ENCODE measurements around the gene GATAD2A.
"Not testable (repeated sequence)": the region's sequence is repeated elsewhere in the genome, so short reads cannot be mapped to it uniquely, and the experiment has no call there.

Gene GATAD2A

DNA sequence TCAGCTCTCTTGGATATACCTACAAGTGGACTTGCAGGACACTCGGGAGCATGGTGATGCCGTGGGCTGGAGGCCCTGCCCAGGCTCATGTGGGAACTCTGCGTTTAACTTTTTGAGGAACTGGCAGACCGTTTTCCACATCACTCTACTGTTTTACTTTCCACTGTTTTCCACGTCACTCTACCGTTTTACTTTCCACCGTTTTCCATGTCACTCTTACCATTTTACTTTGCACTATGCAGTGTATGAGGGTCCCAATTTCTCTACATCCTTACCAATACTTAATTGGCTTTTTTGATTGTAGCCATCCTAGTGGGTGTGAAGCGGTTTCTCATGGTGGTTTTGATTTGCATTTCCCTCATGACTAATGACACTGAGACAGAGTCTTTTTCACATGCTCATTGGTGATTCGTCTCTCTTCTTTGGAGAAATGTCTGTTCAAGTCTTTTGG is 40.5 kb downstream of the GATAD2A start:
- peak; percentile 54 for DNase-seq (ENCODE audit: low spot score)

DNA sequence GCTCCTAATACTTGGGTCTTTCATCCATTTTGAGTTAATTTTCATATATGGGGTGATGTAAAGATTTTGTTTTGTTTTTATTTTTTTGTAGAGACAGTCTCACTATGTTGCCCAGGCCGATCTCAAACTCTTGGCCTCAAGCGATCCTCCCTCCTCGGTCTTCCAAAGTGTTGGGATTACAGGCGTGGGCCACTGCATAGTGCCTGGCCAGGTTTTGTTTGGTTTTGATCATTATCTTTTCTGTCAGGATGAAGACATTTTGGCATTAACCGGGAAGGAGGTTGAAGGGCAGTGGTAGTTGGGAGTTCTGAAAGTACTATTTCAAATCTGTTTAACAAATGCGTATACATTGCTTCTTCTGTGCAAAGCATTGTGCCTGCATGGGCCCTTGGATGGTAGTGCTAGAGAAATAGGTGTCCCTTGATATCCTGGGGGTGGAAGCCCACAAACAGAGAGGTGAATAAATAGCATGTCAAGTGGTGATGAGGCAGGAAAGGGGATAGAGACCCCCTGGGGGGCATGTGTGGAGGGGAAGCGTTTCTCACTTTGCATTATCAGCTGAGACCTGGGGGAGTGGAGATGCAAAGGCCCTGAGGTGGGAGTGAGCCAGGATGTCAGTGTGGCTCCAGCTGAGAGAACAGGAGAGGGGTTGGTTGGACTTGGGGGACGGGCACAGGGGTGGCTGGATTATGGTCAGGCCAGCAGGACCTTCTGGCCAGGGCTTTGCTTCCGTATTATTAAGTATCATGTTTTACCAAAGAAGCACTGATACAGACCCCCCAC is 41.4 kb downstream of the GATAD2A start:
- DNase-seq (ENCODE audit: low spot score): no peak

DNA sequence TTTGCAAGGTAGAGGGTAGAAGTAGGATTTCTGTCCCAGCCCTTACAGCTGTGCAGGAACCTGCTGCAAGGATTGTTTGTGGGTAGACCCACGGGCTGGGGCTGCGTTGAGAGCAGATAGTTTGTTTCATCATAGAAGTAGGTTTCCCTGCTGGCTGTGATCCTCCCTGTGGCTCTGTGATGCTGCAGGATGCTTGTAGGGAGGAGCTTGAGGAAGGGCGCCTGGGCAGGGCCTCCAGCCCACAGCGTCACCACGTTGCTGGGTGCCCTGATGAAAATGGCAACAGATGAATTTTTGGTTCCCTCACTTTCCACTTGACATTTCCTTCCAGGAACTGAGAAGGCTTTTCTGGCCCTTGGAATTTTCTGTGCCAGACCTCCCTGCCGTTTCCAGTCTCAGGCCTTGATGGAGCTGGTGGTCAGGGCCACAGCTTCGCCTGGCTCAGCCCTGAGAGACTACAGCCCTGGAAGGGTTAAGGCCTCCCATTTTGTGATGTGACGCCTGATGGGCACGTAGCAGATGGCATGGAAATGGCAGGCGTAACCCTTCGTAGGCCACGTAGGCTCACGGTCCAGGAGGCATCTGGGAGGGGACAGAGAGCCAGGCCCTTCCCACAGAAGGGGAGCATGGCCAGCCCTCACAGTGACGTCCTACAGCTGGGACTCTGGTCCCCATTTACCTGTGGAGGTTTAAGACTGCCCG is 42.2 kb downstream of the GATAD2A start:
- DNase-seq (ENCODE audit: low spot score): peak; percentile 38

DNA sequence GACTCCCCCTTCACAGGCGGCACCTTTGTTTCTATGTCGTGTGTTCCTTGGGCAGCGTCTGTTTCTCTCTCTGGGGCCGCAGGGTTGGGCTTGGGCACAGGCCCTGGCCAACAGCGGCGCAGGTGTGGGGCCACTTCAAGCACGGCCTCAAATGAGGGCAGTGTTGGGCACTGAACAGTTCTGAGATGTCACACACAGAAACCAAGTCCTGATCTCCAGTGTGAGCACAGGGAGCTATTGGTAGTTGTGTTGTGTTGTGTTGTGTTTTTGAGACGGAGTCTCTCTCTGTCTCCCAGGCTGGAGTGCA is 42.7 kb downstream of the GATAD2A start:
- DNase-seq (ENCODE audit: low spot score): no peak

DNA sequence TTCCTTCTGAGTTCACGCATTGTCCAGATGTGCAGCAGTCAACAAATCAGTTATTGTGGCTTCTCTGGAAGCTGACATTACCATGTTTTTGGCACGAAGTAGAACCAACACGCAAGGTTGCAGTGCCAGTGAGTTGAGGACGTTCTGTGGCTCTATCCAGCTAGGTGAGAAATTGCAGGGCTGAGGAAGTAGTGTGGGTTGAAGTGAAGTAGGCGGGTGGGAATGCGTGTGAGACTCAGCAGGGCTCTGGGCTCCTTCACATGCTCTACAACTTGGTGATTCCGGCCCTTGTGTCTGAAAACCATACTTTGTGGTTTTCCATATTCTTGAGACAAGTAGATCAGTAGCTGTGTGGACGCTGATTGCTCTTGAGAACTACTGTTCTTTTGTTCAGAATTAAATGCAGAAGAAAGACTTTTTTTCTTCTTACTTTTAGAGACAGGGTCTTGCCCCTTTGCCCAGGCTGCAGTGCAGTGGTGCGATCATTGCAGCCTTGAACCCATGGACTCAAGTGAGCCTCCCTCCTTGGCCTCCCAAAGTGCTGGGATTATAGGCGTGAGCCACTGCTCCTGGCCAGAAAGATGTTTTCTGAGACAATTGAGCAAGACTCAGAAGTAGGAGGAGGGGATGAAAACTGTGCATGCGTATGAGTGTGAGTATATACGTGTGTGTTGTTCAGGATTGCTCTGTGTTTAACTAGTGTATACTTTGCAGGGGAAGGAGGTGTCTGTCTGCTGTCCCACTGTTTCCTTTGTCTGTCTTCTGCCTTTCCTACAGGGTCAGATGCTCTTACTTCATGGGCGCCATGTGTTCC is 46.2 kb downstream of the GATAD2A start:
- DNase-seq (ENCODE audit: low spot score): peak; percentile 30

DNA sequence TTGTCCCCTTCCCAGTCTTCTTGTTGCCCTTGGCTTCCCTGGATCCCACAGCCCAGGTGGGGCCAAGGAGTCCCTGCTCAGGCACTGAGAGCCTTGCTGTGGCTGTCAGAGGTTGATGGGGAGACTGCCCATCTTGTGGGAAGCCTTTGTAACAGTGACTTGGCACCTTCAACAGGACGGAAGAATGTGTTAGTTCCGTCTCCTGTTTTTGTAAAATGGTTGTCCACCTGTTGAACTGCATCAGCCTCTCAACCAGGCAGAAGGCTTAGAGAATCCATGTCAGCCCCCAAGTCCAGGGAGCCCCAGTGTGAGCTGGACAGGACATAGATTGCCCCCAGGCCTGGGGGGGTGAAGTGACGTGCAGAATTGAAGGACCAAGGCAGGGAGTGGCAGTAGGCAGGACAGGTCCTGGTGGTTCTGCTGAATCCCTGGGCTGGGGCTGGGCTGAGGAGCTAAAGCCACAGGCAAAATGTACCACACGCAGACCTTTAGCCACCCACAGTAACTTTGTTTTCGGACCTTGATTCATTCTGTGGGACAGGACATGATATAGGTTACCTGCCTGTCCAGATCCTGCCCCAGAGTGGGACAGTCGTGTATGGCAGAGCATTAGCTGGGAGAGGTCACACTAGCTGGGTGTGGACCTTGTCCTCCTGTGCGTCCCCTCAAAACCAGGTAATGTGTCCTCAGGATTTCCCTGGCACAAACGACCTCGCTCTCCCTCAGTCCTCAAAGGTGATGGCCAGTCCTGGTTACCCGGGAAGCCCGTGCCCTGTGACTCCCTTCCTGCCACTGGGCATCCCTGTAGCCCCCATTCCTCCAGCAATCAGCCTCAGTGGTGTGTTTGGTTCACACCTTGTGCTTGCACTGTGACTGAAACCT is 47.0 kb downstream of the GATAD2A start:
- no peak for DNase-seq (ENCODE audit: low spot score)

DNA sequence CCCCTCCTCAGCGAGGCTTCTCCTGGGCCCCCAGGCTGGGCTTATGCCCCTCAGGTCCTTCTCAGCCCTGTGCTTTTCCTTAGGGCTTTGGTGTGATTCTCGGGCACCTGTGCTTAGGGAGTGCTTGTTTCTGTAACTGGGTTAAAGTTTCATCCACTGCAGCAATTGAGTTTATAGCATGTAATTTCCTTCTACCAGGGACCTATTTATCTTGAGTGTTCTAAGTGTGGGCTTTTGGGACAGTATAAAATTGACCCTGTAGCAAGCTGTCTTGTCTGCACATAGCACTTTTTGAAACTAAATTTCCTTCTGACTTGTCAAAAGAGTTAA is 47.6 kb downstream of the GATAD2A start:
- no peak for DNase-seq (ENCODE audit: low spot score)

DNA sequence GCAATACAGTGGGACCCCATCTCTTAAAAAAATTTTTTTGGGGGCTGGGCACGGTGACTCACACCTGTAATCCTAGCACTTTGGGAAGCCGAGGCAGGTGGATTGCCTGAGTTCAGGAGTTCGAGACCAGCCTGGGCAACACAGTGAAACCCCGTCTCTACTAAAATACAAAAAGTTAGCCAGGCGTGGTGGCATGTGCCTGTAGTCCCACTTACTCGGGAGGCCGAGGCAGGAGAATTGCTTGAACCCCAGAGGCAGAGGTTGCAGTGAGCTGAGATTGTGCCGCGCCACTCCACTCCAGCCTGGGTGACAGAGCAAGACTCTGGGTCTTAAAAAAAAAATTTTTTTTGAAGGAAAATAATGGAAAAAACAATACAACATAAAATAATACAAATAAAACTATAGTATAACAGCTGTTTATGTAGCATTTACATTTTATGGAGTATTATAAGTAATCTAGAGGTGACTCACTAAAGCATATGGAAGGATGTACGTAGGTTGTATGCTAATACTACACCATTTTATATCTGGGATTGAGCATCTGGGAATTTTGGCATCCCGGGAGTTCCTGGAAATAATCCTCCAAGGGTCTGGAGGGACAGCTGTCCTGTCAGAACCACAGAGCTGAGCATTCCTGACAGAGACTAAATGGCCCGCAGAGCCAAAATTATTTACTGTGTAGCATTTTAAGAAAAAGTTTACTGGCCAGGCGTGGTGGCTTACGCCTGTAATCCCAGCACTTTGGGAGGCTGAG is 49.9 kb downstream of the GATAD2A start:
- not testable (repeated sequence) for DNase-seq (ENCODE audit: low spot score)

DNA sequence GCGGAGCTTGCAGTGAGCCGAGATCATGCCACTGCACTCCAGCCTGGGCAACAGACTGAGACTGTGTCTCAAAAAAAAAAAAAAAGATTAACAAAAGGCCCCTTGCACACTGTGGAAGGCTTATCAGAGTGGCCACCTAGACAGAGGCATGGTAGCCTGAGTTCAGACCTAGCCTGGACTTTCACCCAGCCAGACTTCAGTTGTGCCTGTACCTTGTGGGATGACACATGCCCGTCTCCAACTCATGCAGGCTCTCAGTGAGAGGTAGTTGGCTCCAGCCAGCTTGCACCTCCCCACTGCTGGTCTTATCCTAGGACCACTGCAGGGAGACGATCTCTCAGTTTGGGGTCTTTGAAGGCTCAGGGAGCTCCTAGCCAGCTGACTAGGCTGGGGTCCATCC is 52.2 kb downstream of the GATAD2A start:
- DNase-seq (ENCODE audit: low spot score): no peak

DNA sequence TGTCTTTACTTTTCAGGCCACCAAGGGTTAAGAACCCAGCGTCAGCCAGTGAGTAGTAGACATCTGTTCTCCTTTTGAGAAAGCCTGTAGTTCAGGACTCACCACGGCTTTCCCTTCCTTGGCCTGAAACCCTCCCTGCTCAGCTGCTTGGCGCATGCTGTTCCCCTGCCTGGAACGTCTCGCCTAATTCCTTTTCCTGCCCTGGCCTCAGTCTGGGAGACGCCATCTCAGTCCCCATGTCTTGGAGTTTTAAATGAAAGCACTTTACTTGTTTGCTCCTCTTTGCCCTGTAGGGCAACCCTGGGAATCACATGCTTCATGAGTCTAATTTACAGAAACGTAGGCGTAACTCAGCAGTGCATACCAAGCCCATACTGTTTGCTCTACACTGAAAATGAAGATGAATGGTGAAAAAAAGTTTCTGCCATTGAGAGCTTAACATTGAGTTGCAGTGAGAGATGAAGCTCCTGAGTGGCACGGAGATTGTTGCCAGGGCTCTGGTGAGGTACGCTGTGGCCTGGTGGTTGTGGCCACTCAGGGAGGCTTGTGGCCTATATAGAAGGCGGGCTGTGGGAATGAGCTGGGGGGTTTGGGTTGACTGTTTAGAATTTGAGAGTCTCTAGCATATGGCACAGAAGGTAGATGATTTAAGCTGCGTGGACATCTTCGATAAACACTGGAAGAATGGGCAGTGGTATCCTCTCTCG is 52.8 kb downstream of the GATAD2A start:
- DNase-seq (ENCODE audit: low spot score): no peak

DNA sequence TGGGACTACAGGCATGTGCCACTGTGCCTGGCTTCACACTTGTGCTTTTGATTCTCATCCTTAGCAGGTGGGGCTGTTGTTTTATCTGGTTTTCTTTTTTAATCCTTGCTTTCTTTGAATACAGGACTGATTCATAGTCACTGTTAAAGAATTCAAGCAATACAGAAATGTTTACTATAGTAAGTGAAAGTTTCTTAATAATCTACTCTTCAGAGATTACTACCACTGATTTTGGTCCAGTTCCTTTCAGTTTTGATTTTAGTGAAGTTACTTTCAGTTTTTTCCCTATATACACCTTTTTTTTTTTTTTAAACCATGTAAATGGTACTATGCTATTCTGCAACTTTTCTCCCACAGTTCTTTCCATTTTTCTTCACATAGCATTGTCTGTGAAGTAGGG is 53.6 kb downstream of the GATAD2A start:
- peak; percentile 50 for DNase-seq (ENCODE audit: low spot score)

DNA sequence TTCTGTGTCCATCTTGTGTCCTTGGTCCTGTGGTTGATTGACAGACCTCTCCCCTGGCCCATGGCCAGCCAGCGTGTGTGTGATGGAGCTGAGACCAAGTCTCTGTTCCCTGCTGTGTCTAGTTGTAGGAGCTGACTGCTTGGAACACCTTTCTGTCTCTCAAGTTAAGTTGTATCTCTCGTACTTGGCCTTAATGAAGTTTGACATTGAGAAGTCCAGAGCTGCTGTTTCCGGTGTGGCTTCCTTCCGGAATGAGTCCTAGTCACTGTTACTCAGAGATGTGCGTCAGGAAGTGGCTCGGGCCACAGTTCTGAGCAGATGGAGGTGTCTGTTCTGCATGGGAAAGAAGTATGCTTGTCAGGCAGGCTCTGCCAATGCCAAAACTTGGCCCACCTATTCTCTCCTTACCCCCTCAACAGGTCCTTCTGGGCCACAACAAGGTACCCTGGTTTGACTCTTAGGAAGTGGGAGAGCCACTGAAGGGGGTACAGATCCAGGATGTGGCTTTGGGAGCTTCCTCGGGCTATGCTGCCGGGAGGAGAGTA is 54.3 kb downstream of the GATAD2A start:
- DNase-seq (ENCODE audit: low spot score): peak; percentile 78

DNA sequence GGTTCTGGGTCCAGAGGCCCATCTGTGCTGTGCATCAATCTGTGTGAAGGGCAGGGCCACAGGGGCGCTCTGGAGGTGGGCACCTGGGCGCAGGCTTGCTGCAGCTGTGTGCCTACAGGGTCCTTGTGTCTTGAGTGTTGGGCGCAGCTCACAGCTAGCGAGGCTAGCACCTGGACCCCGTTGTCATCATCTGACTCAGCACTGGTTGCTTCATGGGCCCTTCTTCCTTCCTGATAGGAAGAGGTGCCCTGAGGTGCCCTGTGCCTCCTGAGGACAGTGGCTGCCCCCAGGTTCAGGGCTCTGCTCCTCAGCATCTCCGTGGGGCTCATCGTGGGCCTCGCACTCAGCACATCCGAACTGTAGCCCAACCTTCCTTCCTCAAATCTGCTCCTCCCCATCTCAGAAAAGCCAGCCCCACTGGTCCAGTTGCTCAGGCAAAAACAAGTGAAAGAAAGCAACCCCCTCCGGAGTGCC is 54.8 kb downstream of the GATAD2A start:
- DNase-seq (ENCODE audit: low spot score): peak; percentile 38

DNA sequence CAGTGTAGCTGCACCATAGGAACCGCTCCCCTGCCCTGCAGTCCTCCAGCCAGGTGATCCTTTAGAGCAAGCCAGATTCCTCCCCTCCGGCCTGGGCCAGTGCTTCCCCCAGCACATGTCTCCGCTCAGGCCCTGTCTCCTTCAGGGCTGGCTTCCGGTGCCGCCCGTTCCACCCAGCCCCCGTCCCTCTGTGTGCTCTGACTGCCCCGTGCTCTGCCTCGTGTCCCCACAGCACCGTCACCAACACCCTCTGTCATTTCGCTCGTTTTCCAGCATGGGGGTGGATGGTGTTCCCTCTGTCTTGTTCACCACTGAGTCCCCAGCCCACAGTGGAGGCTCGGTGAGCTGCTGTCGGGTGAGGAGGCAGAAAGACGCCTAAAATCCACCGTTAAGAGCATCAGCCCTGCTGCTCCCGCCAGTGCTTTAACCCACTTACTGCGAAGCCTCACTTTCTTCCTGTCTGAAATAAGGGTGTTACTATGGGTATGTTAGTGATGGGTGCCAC is 55.3 kb downstream of the GATAD2A start:
- peak; percentile 50 for DNase-seq (ENCODE audit: low spot score)

DNA sequence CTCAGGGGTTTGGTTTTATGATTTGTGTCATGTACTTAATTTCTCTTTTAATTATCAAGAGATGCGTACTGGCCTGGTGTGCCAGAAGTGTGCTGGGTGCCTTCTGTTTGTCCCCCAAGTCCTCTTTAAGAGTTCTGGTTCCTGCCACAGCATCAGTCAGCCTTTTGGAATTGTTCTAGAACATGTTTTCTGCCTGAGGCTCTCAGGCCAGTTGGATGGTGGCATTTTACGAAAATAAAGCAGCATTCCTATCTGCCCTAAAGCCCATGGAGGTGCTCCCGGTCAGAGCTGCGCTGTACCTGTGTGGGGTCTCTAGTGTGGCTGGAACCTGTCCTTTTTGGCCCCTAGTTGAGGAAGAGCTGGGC is 55.8 kb downstream of the GATAD2A start:
- no peak for DNase-seq (ENCODE audit: low spot score)

DNA sequence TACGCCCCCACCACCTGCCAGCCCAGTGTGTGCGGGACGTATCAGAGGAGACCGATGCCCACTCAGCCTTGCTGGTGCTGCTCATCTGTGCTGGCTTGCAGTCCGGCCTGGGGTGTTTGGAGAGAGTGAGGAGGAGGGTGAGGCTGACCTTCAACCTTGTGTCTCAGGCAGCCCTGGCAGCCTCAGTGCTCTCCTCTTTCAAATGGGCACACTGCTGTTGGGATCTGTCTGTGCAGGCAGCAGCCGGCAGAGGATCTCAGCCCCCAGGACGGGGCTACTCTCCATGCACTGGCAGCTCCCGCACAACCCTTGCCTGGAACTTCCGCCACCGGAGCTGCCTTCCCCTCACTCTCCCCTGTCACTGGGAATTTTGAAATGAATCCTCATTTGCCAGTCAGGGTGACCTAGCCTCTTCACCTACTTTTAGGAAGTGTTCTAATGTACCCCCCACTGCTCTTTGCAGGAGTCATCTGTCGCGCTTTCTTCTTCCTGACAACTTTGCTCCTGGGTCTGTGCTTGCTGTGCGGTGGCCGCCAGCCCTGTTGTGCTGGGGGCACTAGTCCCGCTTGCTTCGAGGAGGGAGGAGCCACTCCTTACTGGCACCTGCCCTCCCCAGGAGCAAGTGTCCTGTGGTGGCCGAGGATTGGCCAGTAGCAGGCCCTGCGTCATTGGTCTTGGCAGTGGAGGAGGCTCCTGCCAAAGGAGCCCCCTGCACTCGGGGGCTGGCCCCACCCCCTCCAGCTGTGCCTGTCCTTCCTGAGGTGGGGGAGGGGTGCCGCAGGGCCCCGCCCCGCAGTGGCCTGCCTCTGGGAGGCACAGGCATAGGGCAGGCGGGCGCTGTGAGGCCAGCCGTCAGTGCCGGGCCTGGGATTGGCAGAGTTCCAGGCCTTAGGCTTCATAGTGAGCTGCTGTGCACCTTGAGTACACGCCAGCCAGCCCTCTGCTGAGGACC is 56.5 kb downstream of the GATAD2A start:
- DNase-seq (ENCODE audit: low spot score): no peak

DNA sequence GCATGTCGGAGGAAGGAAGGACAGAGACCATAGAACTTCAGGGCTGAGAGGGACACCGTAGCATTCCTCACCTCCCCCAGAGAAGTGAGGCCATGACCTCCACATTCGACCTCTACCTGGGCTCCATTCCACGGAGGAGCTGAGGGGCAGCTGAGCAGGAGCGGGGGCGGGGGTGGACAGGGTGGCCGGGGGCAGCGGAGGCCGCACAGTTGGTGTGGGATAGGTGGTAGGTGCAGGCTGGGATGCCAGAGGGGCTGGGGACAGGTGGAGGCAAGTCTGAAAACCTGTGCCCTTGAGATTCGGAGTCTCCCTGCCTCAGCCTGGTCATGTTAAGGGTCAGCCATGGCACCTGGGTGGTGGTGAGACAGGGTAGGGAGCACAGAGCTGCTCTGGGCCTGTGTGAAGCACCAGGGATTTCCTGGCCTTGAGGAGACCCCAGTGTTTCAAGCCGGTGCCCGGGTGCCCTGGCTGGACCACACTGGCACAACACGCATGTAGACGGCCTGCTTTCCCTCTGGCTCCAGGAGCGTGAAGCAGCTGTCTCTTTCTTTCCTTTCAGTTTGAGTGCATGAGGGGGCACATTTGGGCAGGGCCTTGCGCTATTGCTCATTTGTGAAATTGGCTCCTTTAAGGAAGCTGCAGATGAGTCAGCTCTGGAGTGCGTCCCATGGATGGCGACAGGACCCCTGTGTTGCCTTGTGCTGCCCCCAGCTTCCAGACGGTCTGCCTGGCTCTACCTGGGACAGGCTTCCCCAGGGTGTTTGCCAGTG is 58.1 kb downstream of the GATAD2A start:
- no peak for DNase-seq (ENCODE audit: low spot score)

Data from CD4-positive, alpha-beta T cell treated with Interleukin-2 at 100 ng/mL for 4 hours (primary cell).